Stimulated activated CD8-positive, alpha-beta memory T cell treated with anti-CD3 and anti-CD28 coated beads, Interleukin-4, amount 100 ng/mL, for 48 hours (primary cell): ENCODE measurements around the gene CAMLG.

Experiments used
- DNase-seq: peaks from one replicate; pipeline ENCODE4 v3.0.0-alpha.2; 2020

CAMLG gene

DNA sequence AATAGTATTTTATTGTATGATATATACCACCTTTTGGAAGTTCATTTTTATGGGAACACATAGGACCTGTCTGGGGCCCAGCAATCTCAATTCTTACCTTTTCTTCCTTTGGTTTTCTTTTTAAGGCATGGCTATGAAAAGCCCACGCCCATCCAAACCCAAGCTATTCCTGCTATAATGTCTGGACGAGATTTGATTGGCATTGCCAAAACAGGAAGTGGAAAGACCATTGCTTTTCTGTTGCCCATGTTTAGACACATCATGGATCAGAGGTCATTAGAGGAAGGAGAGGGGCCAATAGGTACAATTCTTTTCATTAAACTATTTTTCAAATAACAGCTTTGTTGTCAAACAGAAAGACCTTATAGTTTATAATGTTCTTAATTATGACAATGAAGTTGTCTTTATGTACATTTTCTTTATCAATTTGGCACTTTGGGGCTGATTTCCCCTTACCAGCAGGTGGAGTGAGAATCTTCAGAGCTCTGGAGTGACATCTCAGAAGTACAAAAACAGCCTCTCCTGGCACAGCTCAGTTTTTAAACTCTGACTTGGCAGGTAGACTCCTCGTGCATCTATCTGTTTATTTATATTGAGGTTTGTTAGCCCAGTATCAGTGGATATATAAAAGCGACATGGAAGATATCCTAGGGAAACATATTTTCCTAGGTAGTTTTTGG, 46.0 kb downstream of the CAMLG start:
- no peak for DNase-seq

DNA sequence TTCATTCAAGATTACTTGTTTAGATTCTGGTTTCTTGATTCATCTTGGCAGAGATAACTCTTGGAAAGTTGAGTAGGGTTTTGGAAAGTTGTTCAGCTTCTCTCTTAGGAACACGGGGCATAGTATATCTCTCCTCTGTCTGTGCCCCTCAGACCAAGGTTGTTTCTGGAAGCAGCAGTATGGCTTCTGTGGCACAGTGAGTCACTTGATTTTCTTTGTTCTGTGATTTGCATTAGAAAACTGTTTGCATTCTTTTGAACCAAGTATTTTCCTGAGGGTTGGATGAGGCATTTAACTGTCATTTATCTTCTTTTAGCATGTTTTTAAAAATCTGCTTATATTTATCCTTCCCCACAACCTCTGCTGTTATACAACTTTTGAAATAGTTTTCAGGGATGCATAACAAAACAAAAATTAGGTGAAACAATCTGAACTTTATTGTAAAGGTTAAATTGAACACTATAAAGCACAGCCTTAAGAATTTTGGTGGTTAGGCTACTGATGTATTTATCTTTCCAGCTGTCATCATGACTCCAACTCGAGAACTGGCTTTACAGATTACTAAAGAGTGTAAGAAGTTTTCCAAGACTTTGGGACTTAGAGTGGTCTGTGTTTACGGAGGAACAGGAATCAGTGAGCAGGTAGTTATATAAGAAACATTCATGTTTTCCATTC, 46.7 kb downstream of the CAMLG start:
- DNase-seq, result no peak

DNA sequence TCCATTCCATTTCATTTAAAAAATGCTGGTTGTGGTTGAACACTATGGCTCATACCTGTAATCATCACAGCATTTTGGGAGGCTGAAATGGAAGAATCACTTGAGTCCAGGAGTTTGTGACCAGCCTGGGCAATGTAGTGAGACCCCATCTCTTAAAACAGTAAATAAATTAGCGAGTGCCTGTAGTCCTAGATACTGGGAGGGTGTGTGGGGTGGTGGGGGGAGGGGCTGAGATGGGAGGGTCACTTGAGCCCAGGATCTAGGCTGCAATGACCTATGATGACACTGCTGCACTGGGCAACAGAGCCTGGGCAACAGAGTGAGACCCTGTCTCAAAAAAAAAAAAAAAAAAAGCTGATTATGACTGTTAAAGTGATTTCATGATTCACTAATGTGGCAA, 49.3 kb downstream of the CAMLG start:
- no peak for DNase-seq

DNA sequence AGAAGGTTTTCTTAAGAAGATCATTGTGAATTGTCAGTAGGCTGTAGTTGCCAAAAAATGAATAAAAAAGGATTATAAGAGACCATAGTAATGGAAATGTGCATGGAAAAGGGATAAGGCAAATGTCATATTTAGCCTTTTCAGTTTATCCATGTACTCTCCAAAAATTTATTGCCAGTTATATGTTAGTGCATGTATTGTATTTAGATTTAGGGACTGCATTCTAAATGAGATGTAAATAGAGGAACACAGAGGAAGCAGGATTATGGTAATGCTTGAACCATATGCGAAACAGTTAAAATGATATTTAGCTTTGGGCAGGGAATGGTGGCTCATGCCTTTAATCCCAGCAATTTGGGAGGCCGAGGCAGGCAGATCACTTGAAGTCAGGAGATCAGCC, 53.2 kb downstream of the CAMLG start:
- no peak for DNase-seq

DNA sequence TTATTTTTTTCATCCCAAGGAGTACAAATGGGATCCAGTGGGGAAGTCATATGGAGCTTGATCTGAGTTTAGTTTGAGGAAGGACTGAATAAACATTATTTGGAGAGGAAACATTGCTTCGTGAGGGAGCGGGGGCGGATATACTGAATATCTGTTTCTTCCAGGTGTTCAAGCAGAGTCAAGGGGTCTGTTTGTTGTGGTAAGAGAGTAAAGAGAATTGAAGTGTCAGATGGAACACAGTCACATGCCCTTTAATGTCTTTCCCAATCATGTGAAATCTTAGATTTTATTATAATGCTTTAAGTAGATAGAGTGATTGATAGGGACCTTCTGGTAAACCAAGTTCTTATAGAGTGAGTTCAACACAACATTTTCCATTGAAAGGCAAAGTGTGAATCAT, 53.9 kb downstream of the CAMLG start:
- DNase-seq, result no peak

DNA sequence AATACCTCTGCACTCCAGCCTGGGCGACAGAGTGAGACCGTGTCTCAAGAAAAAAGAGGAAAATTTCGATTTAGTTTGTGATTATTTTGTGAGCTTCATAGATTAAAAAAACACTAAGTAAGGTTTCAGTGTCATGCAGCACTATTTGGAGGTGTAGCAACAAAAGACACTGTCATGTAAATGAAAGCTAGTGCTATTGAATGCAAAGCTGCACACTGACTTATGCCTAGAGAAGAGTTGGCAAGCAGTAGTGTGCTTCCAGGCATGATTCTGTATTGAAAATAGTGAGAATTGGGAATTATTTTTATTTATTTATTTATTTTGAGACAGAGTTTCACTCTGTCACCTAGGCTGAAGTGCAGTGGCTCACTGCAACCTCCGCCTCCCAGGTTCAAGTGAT, 54.8 kb downstream of the CAMLG start:
- DNase-seq, result no peak

DNA sequence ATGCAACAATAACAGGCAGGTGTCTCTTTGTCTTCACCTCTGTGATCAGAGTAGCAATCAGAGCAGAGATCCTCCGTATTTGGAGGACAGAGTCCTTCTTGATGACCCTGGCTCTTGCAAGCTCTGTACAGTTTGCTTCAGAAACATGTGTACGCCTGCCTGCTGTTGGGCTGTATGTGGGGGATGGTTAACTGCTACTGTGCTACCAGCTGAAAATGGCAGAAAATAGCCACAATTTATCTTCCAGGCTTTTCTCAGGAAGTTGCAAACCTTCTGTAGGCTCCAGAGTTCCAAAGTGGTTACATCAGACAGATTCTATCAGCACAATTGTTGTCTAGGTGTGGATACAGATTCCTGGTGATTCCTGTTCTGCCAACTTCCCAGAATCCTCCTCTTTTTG, 55.7 kb downstream of the CAMLG start:
- DNase-seq, result no peak

DNA sequence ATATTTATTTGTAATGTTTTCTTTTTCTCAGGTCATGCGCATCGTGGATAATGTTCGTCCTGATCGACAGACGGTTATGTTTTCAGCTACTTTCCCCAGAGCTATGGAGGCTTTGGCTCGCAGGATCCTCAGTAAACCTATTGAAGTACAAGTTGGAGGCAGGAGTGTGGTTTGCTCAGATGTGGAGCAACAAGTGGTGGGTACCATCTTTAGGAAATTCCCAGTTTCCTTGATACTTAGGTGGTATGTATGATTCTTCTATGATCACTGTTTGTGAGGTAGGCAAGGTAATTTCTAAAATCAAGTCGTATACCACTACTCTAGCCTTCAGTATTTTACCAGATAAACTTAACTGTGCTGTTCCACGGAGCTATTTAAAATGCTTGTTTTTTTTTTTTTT, 56.5 kb downstream of the CAMLG start:
- DNase-seq, result no peak

DNA sequence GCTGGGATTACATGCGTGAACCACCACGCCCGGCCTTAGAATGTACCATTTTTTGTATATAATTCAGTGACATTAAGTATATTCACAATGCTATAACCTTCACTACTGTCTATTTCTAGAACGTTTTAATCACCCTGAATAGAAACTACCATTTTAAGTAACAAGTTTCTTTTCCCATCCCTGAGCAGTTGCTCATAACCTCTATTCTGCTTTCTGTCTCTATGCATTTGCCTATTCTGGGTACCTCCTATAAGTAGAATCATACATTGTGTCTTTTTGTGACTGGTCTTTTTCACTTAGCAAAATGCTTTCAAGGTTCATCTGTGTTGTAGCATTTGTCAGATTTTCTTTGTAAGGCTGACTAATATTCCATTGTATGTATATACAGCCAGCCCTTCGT, 60.1 kb downstream of the CAMLG start:
- no peak for DNase-seq
